Measurements from ENCODE around the gene PRDX5. TPM values are rescaled to one million over a fixed set of nuclear protein-coding genes. Genes with fewer than 3 reads are reported as not detected.

Gene PRDX5
- total RNA-seq, 1 experiment from 2014 or later, result 206 TPM

- intact Hi-C loops (cut with micrococcal nuclease; ENCODE audit: unreplicated experiment), result no loop called here
- Histone ChIP-seq H3K36me3 (ENCODE audit: insufficient read depth, low read length, poor library complexity, severe bottlenecking) (peaks cover 18% of the 10 kb centered on the region), H3K27me3 (replicated peaks; ENCODE audit: insufficient read depth, low read depth, low read length, poor library complexity) (no peaks in the 10 kb centered on the region), H3K9me3 (ENCODE audit: low read depth, low read length, poor library complexity, severe bottlenecking) (no peaks in the 10 kb centered on the region), H3K27ac (ENCODE audit: low read depth, low read length, poor library complexity, severe bottlenecking) (peak overlapping the region; percentile 53), H3K4me1 (ENCODE audit: insufficient read depth, low read length, poor library complexity, severe bottlenecking) (peaks cover 6% of the 10 kb centered on the region), H3K4me3 (ENCODE audit: low read depth, low read length, poor library complexity, severe bottlenecking) (no peak overlapping the region)
- CTCF ChIA-PET, result interaction anchor here (0.5 kb wide), 1 partner anchor 1279 kb away, joined by 4 read pairs; no protein-coding TSS in a partner anchor
- no peak for DNase-seq (ENCODE audit: low spot score)
- no peak for TF ChIP-seq CTCF (conservative IDR thresholded peaks at IDR 0.05; ENCODE audit: low read depth, low read length)
- TF ChIP-seq EZH2 (IDR thresholded peaks at IDR 0.05; ENCODE audit: borderline replicate concordance, low read depth, low read length, poor library complexity, severe bottlenecking), result no peak
- no TSS peak for BruUV-seq (replicated peaks)
- POLR2A ChIA-PET (ENCODE audit: low non-redundant PET), result no interaction called here
Observed at GRCh38 chr11:64312947-64313346, 5.0 kb upstream of the PRDX5 start.

DNA sequence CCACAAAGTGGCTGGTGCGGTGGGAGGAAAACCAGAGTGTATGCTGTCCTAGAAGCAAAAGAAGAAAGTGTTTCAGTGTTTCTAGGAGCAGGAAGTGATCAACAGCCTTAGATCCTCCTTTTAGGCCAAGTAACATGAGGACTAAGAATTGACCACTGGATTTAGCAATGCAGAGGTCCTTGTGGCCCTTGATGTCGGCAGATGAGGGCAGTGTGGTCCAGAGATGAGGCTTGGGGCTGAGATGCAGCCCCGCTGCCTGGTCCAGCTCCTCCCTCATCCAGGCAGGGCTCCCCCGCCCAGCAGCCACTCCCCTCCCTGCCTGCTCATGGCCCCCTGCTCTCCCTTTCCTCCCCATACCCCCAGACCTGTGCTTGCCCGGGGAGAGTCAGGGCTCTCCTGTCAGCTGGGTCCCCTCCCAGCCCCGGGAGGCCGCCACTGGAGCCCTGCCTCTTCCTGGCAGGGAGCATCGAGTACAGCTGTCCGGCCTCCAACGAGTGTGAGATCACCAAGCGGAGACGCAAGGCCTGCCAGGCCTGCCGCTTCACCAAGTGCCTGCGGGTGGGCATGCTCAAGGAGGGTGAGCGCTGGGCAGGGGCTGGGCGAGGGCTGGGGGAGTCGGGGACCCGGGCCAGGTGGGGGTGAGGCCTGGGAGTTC lies 4.3 kb upstream of the PRDX5 start:
- H3K4me3 ChIP-seq (ENCODE audit: low read depth, low read length, poor library complexity, severe bottlenecking), result no peak overlapping the region

GRCh38 chr11:64314146-64314804 lies 3.6 kb upstream of the PRDX5 start:
- Histone ChIP-seq H3K4me1 (ENCODE audit: insufficient read depth, low read length, poor library complexity, severe bottlenecking) (peaks cover 12% of the 10 kb centered on the region), H3K4me3 (ENCODE audit: low read depth, low read length, poor library complexity, severe bottlenecking) (no peak overlapping the region), H3K27me3 (replicated peaks; ENCODE audit: insufficient read depth, low read depth, low read length, poor library complexity) (no peaks in the 10 kb centered on the region), H3K9me3 (ENCODE audit: low read depth, low read length, poor library complexity, severe bottlenecking) (no peaks in the 10 kb centered on the region), H3K36me3 (ENCODE audit: insufficient read depth, low read length, poor library complexity, severe bottlenecking) (peaks cover 18% of the 10 kb centered on the region), H3K27ac (ENCODE audit: low read depth, low read length, poor library complexity, severe bottlenecking) (no peak overlapping the region)
- no peak for TF ChIP-seq EZH2 (IDR thresholded peaks at IDR 0.05; ENCODE audit: borderline replicate concordance, low read depth, low read length, poor library complexity, severe bottlenecking)
- peak; percentile 20; the same call in 1 of the 2 replicates for TF ChIP-seq CTCF (conservative IDR thresholded peaks at IDR 0.05; ENCODE audit: low read depth, low read length)
- BruUV-seq (replicated peaks), result no TSS peak
- POLR2A ChIA-PET (ENCODE audit: low non-redundant PET), result no interaction called here
- no peak for DNase-seq (ENCODE audit: low spot score)
- intact Hi-C loops (cut with micrococcal nuclease; ENCODE audit: unreplicated experiment), result no loop called here
- CTCF ChIA-PET, result no interaction called here

More for the DNA sequence above, 4.3 kb upstream of the PRDX5 start:
- H3K27me3 ChIP-seq (replicated peaks; ENCODE audit: insufficient read depth, low read depth, low read length, poor library complexity), result no peaks in the 10 kb centered on the region
- peak overlapping the region; percentile 53 for H3K27ac ChIP-seq (ENCODE audit: low read depth, low read length, poor library complexity, severe bottlenecking)
- CTCF ChIA-PET, result no interaction called here
- no peaks in the 10 kb centered on the region for H3K9me3 ChIP-seq (ENCODE audit: low read depth, low read length, poor library complexity, severe bottlenecking)
- no peak for DNase-seq (ENCODE audit: low spot score)
- no TSS peak for BruUV-seq (replicated peaks)
- peaks cover 18% of the 10 kb centered on the region for H3K36me3 ChIP-seq (ENCODE audit: insufficient read depth, low read length, poor library complexity, severe bottlenecking)
- intact Hi-C loops (cut with micrococcal nuclease; ENCODE audit: unreplicated experiment), result no loop called here
- TF ChIP-seq CTCF (conservative IDR thresholded peaks at IDR 0.05; ENCODE audit: low read depth, low read length) (no peak), EZH2 (IDR thresholded peaks at IDR 0.05; ENCODE audit: borderline replicate concordance, low read depth, low read length, poor library complexity, severe bottlenecking) (no peak)
- POLR2A ChIA-PET (ENCODE audit: low non-redundant PET), result no interaction called here
- H3K4me1 ChIP-seq (ENCODE audit: insufficient read depth, low read length, poor library complexity, severe bottlenecking), result peaks cover 6% of the 10 kb centered on the region
